Adrenal gland (tissue), 5 donors: ENCODE measurements around the gene SATB1.

Experiments used
- POLR2A ChIP-seq, 2 donors: fragments of 450-650 bp; IDR thresholded peaks; one replicate each; pipeline ENCODE4 v1.6.1; 2017; ENCODE audit warnings: antibody characterized with exemption in 2 of 2, mild to moderate bottlenecking in 2 of 2, moderate library complexity in 1 of 2
- TF ChIP-seq, protein P1 (sequence below), 6 experiments: fragments of 450-650 bp in 4 of 6; fragments of 200-600 bp in 2 of 6; sonication (generic) in 1 of 6; IDR thresholded peaks; 1 replicate in 5 of 6; 2 replicates in 1 of 6; pipeline versions ENCODE4 v1.5.1 to v1.8.0; 2016 to 2021; ENCODE audit warnings: antibody characterized with exemption in 6 of 6, mild to moderate bottlenecking in 2 of 6, moderate library complexity in 1 of 6
- donor health status: DM: no; HTN: no; CAD: no.

DNA sequence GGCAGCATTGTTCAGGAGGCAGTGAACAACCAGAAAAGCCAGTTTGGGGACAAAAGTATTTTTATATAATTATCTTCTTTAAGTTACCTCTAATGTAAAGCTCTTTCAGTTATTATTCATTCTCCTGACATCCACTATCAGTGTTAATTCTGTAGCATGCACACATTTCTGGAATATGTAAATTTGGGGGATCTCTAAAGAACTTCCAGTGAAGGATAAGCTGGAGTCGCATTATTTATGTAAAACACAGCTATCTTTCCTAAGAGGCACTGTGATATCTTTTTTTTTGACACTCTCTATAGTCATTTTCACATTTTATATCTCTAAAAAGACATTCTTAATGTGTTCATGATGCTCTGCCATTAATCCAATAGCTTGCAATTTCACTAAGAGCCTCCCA, 26.7 kb downstream of the SATB1 start:
- TF ChIP-seq, protein P1, sequence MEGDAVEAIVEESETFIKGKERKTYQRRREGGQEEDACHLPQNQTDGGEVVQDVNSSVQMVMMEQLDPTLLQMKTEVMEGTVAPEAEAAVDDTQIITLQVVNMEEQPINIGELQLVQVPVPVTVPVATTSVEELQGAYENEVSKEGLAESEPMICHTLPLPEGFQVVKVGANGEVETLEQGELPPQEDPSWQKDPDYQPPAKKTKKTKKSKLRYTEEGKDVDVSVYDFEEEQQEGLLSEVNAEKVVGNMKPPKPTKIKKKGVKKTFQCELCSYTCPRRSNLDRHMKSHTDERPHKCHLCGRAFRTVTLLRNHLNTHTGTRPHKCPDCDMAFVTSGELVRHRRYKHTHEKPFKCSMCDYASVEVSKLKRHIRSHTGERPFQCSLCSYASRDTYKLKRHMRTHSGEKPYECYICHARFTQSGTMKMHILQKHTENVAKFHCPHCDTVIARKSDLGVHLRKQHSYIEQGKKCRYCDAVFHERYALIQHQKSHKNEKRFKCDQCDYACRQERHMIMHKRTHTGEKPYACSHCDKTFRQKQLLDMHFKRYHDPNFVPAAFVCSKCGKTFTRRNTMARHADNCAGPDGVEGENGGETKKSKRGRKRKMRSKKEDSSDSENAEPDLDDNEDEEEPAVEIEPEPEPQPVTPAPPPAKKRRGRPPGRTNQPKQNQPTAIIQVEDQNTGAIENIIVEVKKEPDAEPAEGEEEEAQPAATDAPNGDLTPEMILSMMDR (IDR thresholded peaks at IDR 0.05), result no peak
- no peak for TF ChIP-seq POLR2A (IDR thresholded peaks at IDR 0.05)
